Endothelial cell of umbilical vein (primary cell): ENCODE results near the gene BMPR1B. TPM values are rescaled to one million over a fixed set of nuclear protein-coding genes. Genes with fewer than 3 reads are reported as not detected.

Experiments used
- BruUV-seq: library from RNA; stranded (reverse); fragments of 400-500 nt; replicated peaks from 2 replicates; lab custom pipeline; 2021; lab: Mats Ljungman, UMichigan
- CTCF ChIA-PET: fragments of 300-600, 350-600 bp; sonication (Branson Sonifier 250); formaldehyde crosslinking; loops from one replicate; lab custom pipeline; 2021; ENCODE audit warnings: antibody characterized with exemption, inconsistent platforms; lab: Charles Lee
- POLR2A ChIA-PET: fragments of 300-600, 350-600 bp; sonication (Branson Sonifier 250); formaldehyde crosslinking; loops from one replicate; lab custom pipeline; 2021; ENCODE audit warnings: antibody characterized with exemption, inconsistent platforms; lab: Charles Lee
- DNase-seq: peaks from one replicate; pipeline ENCODE4 v3.0.0-alpha.2; 2011; ENCODE audit warnings: low read depth, low spot score
- FAIRE-seq: peaks from 2 replicates; lab custom pipeline; 2011; peaks lifted over from hg19 to GRCh38; lab: Jason Lieb, UNC
- H2AFZ ChIP-seq: 2 replicates; pipeline ENCODE4 v1.6.0; 2012; ENCODE audit warnings: low read depth, low read length, control low read depth, inconsistent platforms
- H3K27ac ChIP-seq: 2 replicates; pipeline ENCODE4 v1.5.1; 2011; ENCODE audit warnings: low read depth, mild to moderate bottlenecking, control low read depth, low read length, moderate library complexity; ENCODE audit not compliant: insufficient read depth
- H3K27me3 ChIP-seq, 2 experiments: 2 replicates each; pipeline versions ENCODE4 v1.6.0 to v1.6.1; 2011; ENCODE audit warnings: low read length in 2 of 2, mixed read lengths in 1 of 2; ENCODE audit not compliant: control insufficient read depth in 2 of 2, insufficient read depth in 2 of 2
- H3K36me3 ChIP-seq, 2 experiments: 2 replicates in 1 of 2; 3 replicates in 1 of 2; pipeline ENCODE4 v1.5.1; 2011; ENCODE audit warnings: low read length in 2 of 2, mild to moderate bottlenecking in 1 of 2, moderate library complexity in 1 of 2; ENCODE audit not compliant: control insufficient read depth in 2 of 2, insufficient read depth in 2 of 2; ENCODE audit errors: extremely low read depth in 1 of 2
- H3K4me1 ChIP-seq: 3 replicates; pipeline ENCODE4 v1.5.1; 2011; ENCODE audit warnings: mild to moderate bottlenecking, low read length; ENCODE audit not compliant: control insufficient read depth, insufficient read depth; ENCODE audit errors: extremely low read depth
- H3K4me2 ChIP-seq: 2 replicates; pipeline ENCODE4 v1.6.1; 2011; ENCODE audit warnings: low read length, control low read depth, mixed read lengths; ENCODE audit not compliant: insufficient read depth
- H3K4me3 ChIP-seq, 3 experiments: fragments of 200-600 bp in 1 of 3; sonication (generic), shearing (Covaris generic) in 1 of 3; replicated peaks in 1 of 3; 2 replicates each; pipeline ENCODE4 v1.5.1; 2011 to 2016; ENCODE audit warnings: control low read depth in 3 of 3, low read length in 3 of 3, mild to moderate bottlenecking in 2 of 3, inconsistent platforms in 1 of 3, low read depth in 1 of 3, moderate library complexity in 1 of 3; ENCODE audit not compliant: insufficient read depth in 1 of 3
- H3K79me2 ChIP-seq: 2 replicates; pipeline ENCODE4 v1.6.0; 2012; ENCODE audit warnings: low read length, inconsistent platforms; ENCODE audit not compliant: control insufficient read depth, insufficient read depth
- H3K9ac ChIP-seq: replicated peaks from 2 replicates; pipeline ENCODE3; 2011; ENCODE audit warnings: low read length, control low read depth; ENCODE audit not compliant: insufficient read depth; ENCODE audit errors: extremely low read depth
- H3K9me1 ChIP-seq: replicated peaks from 3 replicates; pipeline ENCODE4 v1.6.0; 2011; ENCODE audit warnings: mild to moderate bottlenecking, low read length; ENCODE audit not compliant: control insufficient read depth, insufficient read depth; ENCODE audit errors: extremely low read depth
- H3K9me3 ChIP-seq: replicated peaks from 2 replicates; pipeline ENCODE4 v1.5.1; 2012; ENCODE audit warnings: low read length, inconsistent platforms; ENCODE audit not compliant: control insufficient read depth, insufficient read depth
- H4K20me1 ChIP-seq: replicated peaks from 2 replicates; pipeline ENCODE3; 2011; ENCODE audit warnings: mild to moderate bottlenecking, low read length; ENCODE audit not compliant: control insufficient read depth, insufficient read depth; ENCODE audit errors: extremely low read depth
- EZH2 ChIP-seq: IDR thresholded peaks from 2 replicates; pipeline ENCODE4 v1.6.1; 2012; ENCODE audit warnings: borderline replicate concordance, low read depth, mild to moderate bottlenecking, moderate library complexity, low read length, inconsistent platforms; ENCODE audit not compliant: severe bottlenecking
- FOS ChIP-seq: IDR thresholded peaks from 2 replicates; pipeline ENCODE4 v1.6.1; 2011; ENCODE audit warnings: mild to moderate bottlenecking, low read length, moderate library complexity, borderline replicate concordance; ENCODE audit not compliant: insufficient read depth
- GATA2 ChIP-seq: IDR thresholded peaks from 2 replicates; pipeline ENCODE4 v1.7.0; 2011; ENCODE audit warnings: low read depth, mild to moderate bottlenecking, moderate library complexity, mixed read lengths, low read length; ENCODE audit not compliant: insufficient read length, insufficient read depth
- JUN ChIP-seq: IDR thresholded peaks from 2 replicates; pipeline ENCODE4 v1.6.1; 2011; ENCODE audit warnings: borderline replicate concordance, low read depth; ENCODE audit not compliant: insufficient read length, insufficient read depth
- MYC ChIP-seq: IDR thresholded peaks from one replicate; pipeline ENCODE4 v1.6.1; 2011; ENCODE audit warnings: mild to moderate bottlenecking, low read depth, low read length
- POLR2A ChIP-seq: IDR thresholded peaks from 2 replicates; pipeline ENCODE4 v1.6.1; 2012; ENCODE audit warnings: low read depth, mild to moderate bottlenecking, control low read depth, low read length
- POLR2AphosphoS5 ChIP-seq: IDR thresholded peaks from 2 replicates; pipeline ENCODE4 v1.6.1; 2012; ENCODE audit warnings: low read depth, mild to moderate bottlenecking, control low read depth, low read length, moderate library complexity; ENCODE audit not compliant: insufficient read depth
- dilution Hi-C: fragments of 300-500 bp; cut with MboI; formaldehyde crosslinking; loops from one replicate; pipeline ENCODE4 v1.15.0; 2019; ENCODE audit warnings: low sequenced_read_pairs; ENCODE audit not compliant: extremely low pct_ligation_motif_present
- intact Hi-C: fragments of 100-400 bp; cut with micrococcal nuclease; formaldehyde crosslinking; loops from one replicate; pipeline ENCODE4 v1.10.0; 2022
- polyA plus RNA-seq, 4 experiments: library from polyadenylated mRNA; depleted of rRNA in 3 of 4; stranded (reverse) in 3 of 4; unstranded in 1 of 4; fragments of >200 nt; gene quantifications; 2 replicates each; pipeline versions ENCODE4 v1.2.1 to v1.2.3, GENCODE V29; 2011 to 2012; ENCODE audit warnings: missing spikeins in 1 of 4
- total RNA-seq: library from RNA; stranded (reverse); gene quantifications from 2 replicates; pipeline ENCODE4 v1.2.3, GENCODE V29; 2021
- TF ChIP-seq, protein P1 (sequence below): IDR thresholded peaks from 2 replicates; pipeline ENCODE4 v1.6.1; 2011; ENCODE audit not compliant: insufficient read depth, insufficient read length
- TF ChIP-seq, protein P2 (sequence below), 2 donors: IDR thresholded peaks; 1 replicate in 1 of 2; 2 replicates in 1 of 2; pipeline ENCODE4 v1.5.1; 2011; ENCODE audit warnings: low read length in 2 of 2, mild to moderate bottlenecking in 2 of 2, moderate library complexity in 2 of 2, control low read depth in 1 of 2, inconsistent platforms in 1 of 2, low read depth in 1 of 2; ENCODE audit not compliant: insufficient read depth in 1 of 2; ENCODE audit errors: extremely low read depth in 1 of 2

Gene BMPR1B
- total and polyA plus RNA-seq, 2 donors (not counting 3 experiments of a cell fraction or from before 2014, with no cell fraction given): 0.28 to 2.1 TPM

DNA sequence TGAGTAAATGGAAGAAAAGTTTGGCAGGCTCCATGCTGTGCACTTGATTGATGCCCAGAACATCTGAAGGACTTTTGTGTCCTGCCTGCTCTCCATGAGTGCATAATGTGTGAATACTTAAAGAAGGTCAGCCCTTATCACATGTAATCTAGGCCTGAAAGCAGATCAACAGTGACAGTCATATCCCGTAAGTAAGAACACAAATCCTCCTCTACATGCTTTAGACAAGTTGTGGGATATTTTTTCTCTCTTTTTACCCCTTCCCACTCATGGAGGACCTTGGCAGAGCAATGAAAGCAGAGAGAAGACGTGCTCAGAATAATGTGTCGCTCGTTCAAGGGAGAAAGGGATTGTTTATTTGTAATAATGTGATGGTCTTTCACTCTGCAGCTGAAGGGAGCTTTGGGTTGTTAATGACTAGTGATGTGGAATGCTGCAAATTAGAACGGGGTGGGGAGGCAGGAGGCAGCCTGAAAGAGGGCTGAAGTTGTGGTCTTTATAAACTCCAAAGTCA is 286.6 kb downstream of the BMPR1B start:
- TF ChIP-seq MYC (no peak), GATA2 (no peak), POLR2AphosphoS5 (no peak), JUN (no peak), EZH2 (no peak), FOS (no peak), POLR2A (no peak)
- TF ChIP-seq, protein P1, sequence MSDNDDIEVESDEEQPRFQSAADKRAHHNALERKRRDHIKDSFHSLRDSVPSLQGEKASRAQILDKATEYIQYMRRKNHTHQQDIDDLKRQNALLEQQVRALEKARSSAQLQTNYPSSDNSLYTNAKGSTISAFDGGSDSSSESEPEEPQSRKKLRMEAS: no peak
- TF ChIP-seq, protein P2, sequence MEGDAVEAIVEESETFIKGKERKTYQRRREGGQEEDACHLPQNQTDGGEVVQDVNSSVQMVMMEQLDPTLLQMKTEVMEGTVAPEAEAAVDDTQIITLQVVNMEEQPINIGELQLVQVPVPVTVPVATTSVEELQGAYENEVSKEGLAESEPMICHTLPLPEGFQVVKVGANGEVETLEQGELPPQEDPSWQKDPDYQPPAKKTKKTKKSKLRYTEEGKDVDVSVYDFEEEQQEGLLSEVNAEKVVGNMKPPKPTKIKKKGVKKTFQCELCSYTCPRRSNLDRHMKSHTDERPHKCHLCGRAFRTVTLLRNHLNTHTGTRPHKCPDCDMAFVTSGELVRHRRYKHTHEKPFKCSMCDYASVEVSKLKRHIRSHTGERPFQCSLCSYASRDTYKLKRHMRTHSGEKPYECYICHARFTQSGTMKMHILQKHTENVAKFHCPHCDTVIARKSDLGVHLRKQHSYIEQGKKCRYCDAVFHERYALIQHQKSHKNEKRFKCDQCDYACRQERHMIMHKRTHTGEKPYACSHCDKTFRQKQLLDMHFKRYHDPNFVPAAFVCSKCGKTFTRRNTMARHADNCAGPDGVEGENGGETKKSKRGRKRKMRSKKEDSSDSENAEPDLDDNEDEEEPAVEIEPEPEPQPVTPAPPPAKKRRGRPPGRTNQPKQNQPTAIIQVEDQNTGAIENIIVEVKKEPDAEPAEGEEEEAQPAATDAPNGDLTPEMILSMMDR (IDR thresholded peaks at IDR 0.05; ENCODE audit: extremely low read depth in 1 of 2, insufficient read depth in 1 of 2, low read depth in 1 of 2, low read length in 2 of 2): no peak

More for the DNA sequence above, 286.6 kb downstream of the BMPR1B start:
- no peak overlapping the region for H3K27ac ChIP-seq
- H3K9ac ChIP-seq: no peak overlapping the region
- no peaks in the 10 kb centered on the region for H3K4me1 ChIP-seq
- H3K4me2 ChIP-seq: no peak overlapping the region
- no peaks in the 10 kb centered on the region for H4K20me1 ChIP-seq
- ChIA-PET CTCF (no interaction called here), POLR2A (no interaction called here)
- H3K4me3 ChIP-seq: no peak overlapping the region
- DNase-seq: no peak
- BruUV-seq: no TSS peak
- no peaks in the 10 kb centered on the region for H3K36me3 ChIP-seq
- FAIRE-seq: no peak
- H3K79me2 ChIP-seq: no peaks in the 10 kb centered on the region
- H2AFZ ChIP-seq: no peak overlapping the region
- H3K9me1 ChIP-seq: no peaks in the 10 kb centered on the region
- intact Hi-C loops: no loop called here
- H3K9me3 ChIP-seq: no peaks in the 10 kb centered on the region
- dilution Hi-C loops: no loop called here
- no peaks in the 10 kb centered on the region for H3K27me3 ChIP-seq
